ENCODE results near the gene NUPR1.

- TF ChIP-seq CTCF (IDR thresholded peaks at IDR 0.05) (no peak), POLR2A (IDR thresholded peaks at IDR 0.05) (no peak)
These were observed 22.9 kb upstream of the NUPR1 start for GRCh38 chr16:28561557-28562187.
